Ovary (tissue), 9 donors: ENCODE results near the gene ADARB2. TPM values are rescaled to one million over a fixed set of nuclear protein-coding genes. Genes with fewer than 3 reads are reported as not detected.

Source experiments
- DNase-seq, 5 donors: peaks; one replicate each; pipeline ENCODE4 v3.0.0-alpha.2; 2019 to 2020
- H3K27ac ChIP-seq, 2 donors: fragments of 200-600 bp; one replicate each; pipeline versions ENCODE4 v1.5.1 to v1.8.0; 2019 to 2022
- H3K27me3 ChIP-seq: fragments of 200-600 bp; one replicate; pipeline ENCODE4 v1.8.0; 2022
- H3K36me3 ChIP-seq: fragments of 200-600 bp; sonication (generic); one replicate; pipeline ENCODE4 v1.5.1; 2019
- H3K4me1 ChIP-seq: one replicate; pipeline ENCODE4 v1.8.1; 2013; ENCODE audit warnings: mild to moderate bottlenecking, moderate library complexity; ENCODE audit not compliant: insufficient read depth
- H3K4me3 ChIP-seq: fragments of 200-600 bp; sonication (generic); one replicate; pipeline ENCODE4 v1.5.1; 2017
- H3K9me3 ChIP-seq, 2 donors: fragments of 200-600 bp in 1 of 2; sonication (generic) in 1 of 2; one replicate each; pipeline versions ENCODE4 v1.5.1 to v1.8.1; 2013 to 2019; ENCODE audit warnings: mild to moderate bottlenecking in 1 of 2, moderate library complexity in 1 of 2
- CTCF ChIP-seq, 3 donors: fragments of 450-650 bp in 2 of 3; fragments of 200-600 bp in 1 of 3; IDR thresholded peaks; one replicate each; pipeline versions ENCODE4 v1.5.1 to v1.8.0; 2016 to 2022; ENCODE audit warnings: antibody characterized with exemption in 3 of 3, mild to moderate bottlenecking in 1 of 3
- EP300 ChIP-seq: sonication (generic); formaldehyde crosslinking; IDR thresholded peaks from one replicate; pipeline ENCODE4 v1.6.1; 2017; ENCODE audit warnings: antibody characterized with exemption
- POLR2A ChIP-seq: fragments of 450-650 bp; IDR thresholded peaks from one replicate; pipeline ENCODE4 v1.6.1; 2017; ENCODE audit warnings: antibody characterized with exemption, mild to moderate bottlenecking, moderate library complexity
- WGBS, 3 donors: extraction: QIAGEN DNeasy Blood & Tissue Kit in 1 of 3; methylation state at CpG; one replicate each; pipeline versions ENCODE4 v1.1.5 to v1.1.7; 2013 to 2017; 5-methylcytosine and 5-hydroxymethylcytosine counted together
- intact Hi-C, 4 donors: fragments of 100-400 bp; cut with DNase I; formaldehyde crosslinking; loops; one replicate each; pipeline versions ENCODE4 v1.11.0 to v1.15.1; 2022 to 2023
- polyA plus RNA-seq, 2 donors: library from polyadenylated mRNA; stranded (reverse); fragments of 200-250 nt in 1 of 2; fragments of 350-450 nt in 1 of 2; fragmentation: Illumina TruSeq in 1 of 2; extraction: RNeasy Lipid Tissue Mini Kit (QIAGEN cat#74804) in 1 of 2; gene quantifications; one replicate each; pipeline ENCODE4 v1.2.3, GENCODE V29; 2013 to 2014
- total RNA-seq, 7 donors: library from RNA; depleted of rRNA in 2 of 7; stranded (reverse); fragments of >200 nt in 2 of 7; fragmentation: NEBNext Ultra II Directional in 3 of 7; extraction: Animal tissue kit (Norgen Biotek cat#: 25700) in 3 of 7; gene quantifications; one replicate each; pipeline versions ENCODE4 v1.1.0 to v1.2.4, GENCODE V29; 2016 to 2023
- donor health status: DM: no; HTN: no; CAD: no; lungs with moderate emphysema.
- donor health status: DM: no; HTN: no; CAD: no.
- donor health status: Bipolar disorder and iron deficiency.
- donor health status: DM: yes; HTN: yes; CAD: no.
- donor health status: DM: no; HTN: no; CAD: no.
- donor health status: DM: yes; HTN: yes; CAD: no.

Gene ADARB2
- total and polyA plus RNA-seq, 9 donors, result 0.12 to 2.0 (median 0.36) TPM; not detected in 2

DNA sequence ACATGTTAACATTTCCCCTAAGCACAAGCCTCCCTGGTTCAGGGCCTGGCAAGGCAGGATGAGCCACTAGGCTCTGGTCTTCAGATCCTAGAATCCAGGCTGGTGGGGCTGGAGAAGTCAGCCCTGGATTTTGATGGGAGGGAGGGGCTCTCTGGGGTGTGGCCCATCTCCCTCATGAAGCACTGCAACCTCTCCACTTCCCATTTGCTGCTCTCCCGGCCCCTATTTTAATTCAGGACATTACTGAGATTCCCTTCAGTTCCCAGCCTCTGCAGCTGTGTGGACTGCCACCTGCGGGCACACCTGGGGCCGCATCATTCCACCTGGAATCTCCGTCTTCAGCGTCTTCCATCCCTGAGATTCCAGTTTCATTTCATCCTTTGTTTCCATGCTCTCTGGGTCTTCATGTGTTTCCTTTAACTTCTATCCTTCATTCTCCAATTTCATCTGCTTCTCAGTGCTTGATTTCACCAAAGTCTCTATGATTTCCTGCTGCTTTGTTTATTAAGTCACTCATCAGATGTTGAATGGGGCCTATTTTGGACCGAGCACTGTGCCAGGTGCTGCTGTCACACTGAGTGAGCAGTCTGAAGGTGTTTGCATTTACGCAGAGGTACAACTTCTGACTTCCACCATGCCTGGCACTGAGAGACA lies 427.6 kb downstream of the ADARB2 start:
- intact Hi-C loops, result no loop called here
- Histone ChIP-seq H3K27ac (no peak overlapping the region), H3K27me3 (no peaks in the 10 kb centered on the region), H3K4me1 (no peaks in the 10 kb centered on the region), H3K4me3 (no peak overlapping the region), H3K9me3 (no peaks in the 10 kb centered on the region), H3K36me3 (no peaks in the 10 kb centered on the region)
- no peak for TF ChIP-seq CTCF (IDR thresholded peaks at IDR 0.05)
- no peak for TF ChIP-seq EP300
- no peak for TF ChIP-seq POLR2A
- WGBS, 3 donors, result 81 to 94% (median 85%) methylated on average over 7 of the region's 7 CpGs
- no peak for DNase-seq

- Histone ChIP-seq H3K9me3 (no peaks in the 10 kb centered on the region), H3K4me3 (no peak overlapping the region), H3K4me1 (no peaks in the 10 kb centered on the region), H3K36me3 (no peaks in the 10 kb centered on the region), H3K27me3 (no peaks in the 10 kb centered on the region), H3K27ac (no peak overlapping the region)
- WGBS, 3 donors, result 77 to 82% (median 80%) methylated on average over 8 of the region's 8 CpGs
- intact Hi-C loops, result no loop called here
- no peak for DNase-seq
- TF ChIP-seq EP300 (no peak), CTCF (IDR thresholded peaks at IDR 0.05) (no peak), POLR2A (no peak)
These were observed 428.2 kb downstream of the ADARB2 start for GRCh38 chr10:1308962-1309616.

- Histone ChIP-seq H3K36me3 (no peaks in the 10 kb centered on the region), H3K9me3 (no peaks in the 10 kb centered on the region), H3K27me3 (no peaks in the 10 kb centered on the region), H3K4me3 (no peak overlapping the region), H3K27ac (no peak overlapping the region), H3K4me1 (no peaks in the 10 kb centered on the region)
- no peak for DNase-seq
- 9 to 21% (median 13%) methylated on average over 4 of the region's 4 CpGs for WGBS, 3 donors
- no peak for TF ChIP-seq EP300
- TF ChIP-seq CTCF (IDR thresholded peaks at IDR 0.05), result no peak
- TF ChIP-seq POLR2A, result no peak
- intact Hi-C loops, result no loop called here
These were observed 429.0 kb downstream of the ADARB2 start for GRCh38 chr10:1308173-1308961.

GRCh38 chr10:1301143-1301542 lies 436.2 kb downstream of the ADARB2 start:
- Histone ChIP-seq H3K4me3 (no peak overlapping the region), H3K9me3 (no peaks in the 10 kb centered on the region), H3K36me3 (no peaks in the 10 kb centered on the region), H3K27ac (no peak overlapping the region), H3K4me1 (no peaks in the 10 kb centered on the region), H3K27me3 (no peaks in the 10 kb centered on the region)
- WGBS, 3 donors, result 59 to 71% (median 65%) methylated on average over 5 of the region's 5 CpGs
- TF ChIP-seq EP300 (no peak), CTCF (IDR thresholded peaks at IDR 0.05) (no peak), POLR2A (no peak)
- intact Hi-C loops, result no loop called here
- no peak for DNase-seq
